PFSK-1 (cell line): Measurements from ENCODE around the gene KLHL5.

Experiments used
- FOXP2 ChIP-seq: optimal IDR thresholded peaks from 2 replicates; pipeline ENCODE3; 2011; ENCODE audit warnings: borderline replicate concordance, control low read depth, inconsistent platforms; ENCODE audit not compliant: insufficient read depth; ENCODE audit errors: extremely low read length, extremely low read depth
- POLR2AphosphoS5 ChIP-seq: IDR thresholded peaks from 2 replicates; pipeline ENCODE4 v1.6.1; 2012; ENCODE audit warnings: low read depth, mild to moderate bottlenecking, control low read depth, low read length, moderate library complexity
- REST ChIP-seq, 2 experiments: IDR thresholded peaks; 2 replicates each; pipeline versions ENCODE4 v1.6.1 to v1.8.0; 2011 to 2012; ENCODE audit warnings: low read depth in 2 of 2, low read length in 2 of 2, control low read depth in 1 of 2, inconsistent platforms in 1 of 2, mild to moderate bottlenecking in 1 of 2, moderate library complexity in 1 of 2; ENCODE audit not compliant: insufficient read depth in 1 of 2
- SIN3A ChIP-seq: IDR thresholded peaks from 2 replicates; pipeline ENCODE4 v1.6.1; 2012; ENCODE audit warnings: mild to moderate bottlenecking, low read length, moderate library complexity, borderline replicate concordance; ENCODE audit not compliant: insufficient read depth
- TAF1 ChIP-seq: IDR thresholded peaks from 2 replicates; pipeline ENCODE4 v1.6.1; 2012; ENCODE audit warnings: low read length, control low read depth, borderline replicate concordance; ENCODE audit not compliant: insufficient read depth

KLHL5 gene

GRCh38 chr4:39118034-39118658, 56.1 kb downstream of the KLHL5 start:
- no peak for TF ChIP-seq POLR2AphosphoS5
- no peak for TF ChIP-seq TAF1
- no peak for TF ChIP-seq REST (IDR thresholded peaks at IDR 0.05; ENCODE audit: insufficient read depth in 1 of 2, low read depth in 2 of 2, low read length in 2 of 2)
- TF ChIP-seq SIN3A = no peak
- TF ChIP-seq FOXP2 = no peak

- TF ChIP-seq REST (IDR thresholded peaks at IDR 0.05; ENCODE audit: insufficient read depth in 1 of 2, low read depth in 2 of 2, low read length in 2 of 2) (no peak), POLR2AphosphoS5 (no peak)
Observed at GRCh38 chr4:39120418-39120817, 58.4 kb downstream of the KLHL5 start.

- no peak for TF ChIP-seq SIN3A
- TF ChIP-seq FOXP2 = no peak
- TF ChIP-seq POLR2AphosphoS5 = no peak
- TF ChIP-seq REST (IDR thresholded peaks at IDR 0.05; ENCODE audit: insufficient read depth in 1 of 2, low read depth in 2 of 2, low read length in 2 of 2) = no peak
- TF ChIP-seq TAF1 = no peak
Observed at GRCh38 chr4:39124885-39125599, 63.0 kb downstream of the KLHL5 start.

- TF ChIP-seq POLR2AphosphoS5 (no peak), REST (IDR thresholded peaks at IDR 0.05; ENCODE audit: insufficient read depth in 1 of 2, low read depth in 2 of 2, low read length in 2 of 2) (no peak), SIN3A (no peak), FOXP2 (no peak), TAF1 (no peak)
Observed at GRCh38 chr4:39125600-39125985, 63.6 kb downstream of the KLHL5 start.
